ENCODE results near the gene C1R. TPM values are rescaled to one million over a fixed set of nuclear protein-coding genes. Genes with fewer than 3 reads are reported as not detected.
A peak's percentile ranks its signal among the peaks of the same experiment; 100 is the strongest.

The C1R gene
- total RNA-seq, 1 experiment from 2014 or later, result 11.5 TPM

DNA sequence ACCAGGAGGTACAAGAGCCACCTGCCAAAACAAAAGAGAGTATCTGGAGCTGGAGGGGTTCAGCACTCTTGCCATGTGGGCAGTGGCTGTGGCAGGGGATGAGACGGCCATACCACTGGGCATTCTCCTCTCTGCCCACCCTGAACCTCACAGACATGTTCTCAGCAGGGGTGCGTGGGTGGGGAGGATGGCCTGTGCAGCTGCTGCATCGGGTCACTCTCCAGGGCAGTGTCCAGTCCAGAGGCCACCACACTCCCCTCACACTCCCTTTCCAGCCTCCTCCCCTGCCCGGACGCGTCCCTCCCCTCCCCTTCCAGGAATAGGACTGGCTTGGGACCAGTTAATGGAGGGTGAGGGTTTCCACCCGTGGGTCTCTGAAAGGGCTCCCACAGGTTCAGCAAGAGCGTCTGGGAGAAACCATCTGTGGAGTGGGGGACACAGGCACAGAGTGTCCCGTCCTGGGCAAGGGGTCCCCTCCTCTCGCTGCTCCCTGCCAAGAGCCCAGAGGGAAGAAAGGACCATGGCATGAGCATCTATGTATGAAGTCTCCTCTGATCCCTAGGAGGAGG, 501 bp downstream of the C1R start:
- Histone ChIP-seq H3K9ac (ENCODE audit: extremely low read depth, insufficient read length, low read length) (no peak overlapping the region), H3K27me3 (ENCODE audit: insufficient read depth, low read length) (no peaks in the 10 kb centered on the region; the same call in 1 of the 2 replicates)

More for the DNA sequence above, 501 bp downstream of the C1R start:
- Histone ChIP-seq H2BK20ac (ENCODE audit: low read depth, low read length, poor library complexity, severe bottlenecking) (no peak overlapping the region), H2BK120ac (ENCODE audit: low read depth, low read length, poor library complexity, severe bottlenecking) (no peak overlapping the region), H4K8ac (replicated peaks; ENCODE audit: insufficient read length, low read depth, low read length) (no peak overlapping the region), H2BK15ac (ENCODE audit: low read depth, low read length) (no peak overlapping the region), H2BK5ac (ENCODE audit: insufficient read length, low read length) (no peak overlapping the region), H3K18ac (ENCODE audit: insufficient read length, low read depth, low read length) (peak overlapping the region; percentile 8), H3T11ph (ENCODE audit: low read length) (no peak overlapping the region), H3K79me2 (ENCODE audit: insufficient read depth, low read length) (no peaks in the 10 kb centered on the region), H3K4me1 (ENCODE audit: insufficient read depth, low read length) (peaks cover 16% of the 10 kb centered on the region; the same call in 1 of the 2 replicates), H3K56ac (ENCODE audit: insufficient read length, low read depth, low read length) (no peak overlapping the region), H3K4ac (ENCODE audit: low read depth, low read length) (no peak overlapping the region), H2BK12ac (ENCODE audit: insufficient read length, low read depth, low read length) (no peak overlapping the region), H4K91ac (ENCODE audit: insufficient read length, low read depth, low read length) (no peak overlapping the region), H3K4me2 (ENCODE audit: insufficient read depth, insufficient read length, low read length) (peak overlapping the region; percentile 28), H3K14ac (ENCODE audit: insufficient read depth, low read length) (no peak overlapping the region), H3K23me2 (ENCODE audit: insufficient read length, low read depth, low read length, poor library complexity, severe bottlenecking) (peaks cover 4% of the 10 kb centered on the region), H4K20me1 (ENCODE audit: control insufficient read depth, insufficient read depth, insufficient read length) (no peaks in the 10 kb centered on the region), H3K9me3 (ENCODE audit: control insufficient read depth, low read depth, low read length) (no peaks in the 10 kb centered on the region), H3K27ac (ENCODE audit: insufficient read length, low read depth, low read length) (no peak overlapping the region), H2AK5ac (ENCODE audit: insufficient read length, low read length) (no peak overlapping the region), H3K23ac (ENCODE audit: insufficient read length, low read depth, low read length) (no peak overlapping the region), H4K5ac (ENCODE audit: insufficient read length, low read depth, low read length) (no peak overlapping the region), H3K79me1 (ENCODE audit: insufficient read depth, low read depth, low read length, poor library complexity, severe bottlenecking) (no peaks in the 10 kb centered on the region), H2AFZ (ENCODE audit: low read length) (no peak overlapping the region)
- Mint-ChIP-seq H3K9me3 (no peaks in the 10 kb centered on the region), H3K4me1 (peaks cover 33 to 34% of the 10 kb centered on the region in 2 experiments), H3K27ac (peak overlapping the region in 1 of 3 experiments; percentile 6; a peak in 2 of 7 replicates), H3K36me3 (ENCODE audit: insufficient read depth in 1 of 3, low read depth in 3 of 3) (peaks cover 4 to 5% (median 5%) of the 10 kb centered on the region in 3 experiments; a peak in 3 of 7 replicates), H3K4me3 (peak overlapping the region in 1 of 2 experiments; percentile 62; a peak in 2 of 5 replicates), H3K27me3 (ENCODE audit: low read depth) (peaks cover 10% of the 10 kb centered on the region)
- no peak for DNase-seq
- no CpG with 5 or more reads among the region's 10 CpGs for WGBS (ENCODE audit: extremely low coverage, insufficient read length, low lambda C conversion rate)
- no peak for TF ChIP-seq CTCF (conservative IDR thresholded peaks at IDR 0.05)

Data from H9 (cell line).